ENCODE results near the gene LRMDA.

LRMDA gene

DNA sequence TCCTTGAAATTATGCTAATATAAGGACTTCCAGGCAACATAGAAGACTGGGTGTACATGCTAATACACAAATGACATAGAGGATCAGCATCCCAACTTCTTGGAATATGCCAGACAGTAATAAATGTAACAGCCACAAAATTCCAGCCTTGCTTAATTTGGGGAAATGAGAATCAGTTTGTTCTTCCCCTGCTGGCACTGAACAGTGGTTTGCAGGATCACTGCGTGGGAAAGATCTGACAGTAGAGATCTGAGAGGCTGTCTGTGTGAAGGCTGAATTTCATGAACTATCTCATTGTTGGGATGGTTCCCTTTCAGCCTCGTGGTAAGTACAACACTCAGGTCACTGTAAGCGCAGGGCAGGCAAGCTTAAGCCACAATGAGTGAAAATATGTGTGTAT is 1078.0 kb downstream of the LRMDA start:
- H4K20me1 ChIP-seq (ENCODE audit: insufficient read depth, low read length), result no peaks in the 10 kb centered on the region
- H3K4me1 ChIP-seq (ENCODE audit: insufficient read depth, low read length), result no peaks in the 10 kb centered on the region
- ATAC-seq (ENCODE audit: insufficient read depth, low read depth) (no peak), DNase-seq (no peak)
- no peak overlapping the region for H3K4me2 ChIP-seq (ENCODE audit: insufficient read depth, low read length)
- no peak overlapping the region for H3K9ac ChIP-seq (ENCODE audit: low read depth, low read length)
- TF ChIP-seq, protein P1, sequence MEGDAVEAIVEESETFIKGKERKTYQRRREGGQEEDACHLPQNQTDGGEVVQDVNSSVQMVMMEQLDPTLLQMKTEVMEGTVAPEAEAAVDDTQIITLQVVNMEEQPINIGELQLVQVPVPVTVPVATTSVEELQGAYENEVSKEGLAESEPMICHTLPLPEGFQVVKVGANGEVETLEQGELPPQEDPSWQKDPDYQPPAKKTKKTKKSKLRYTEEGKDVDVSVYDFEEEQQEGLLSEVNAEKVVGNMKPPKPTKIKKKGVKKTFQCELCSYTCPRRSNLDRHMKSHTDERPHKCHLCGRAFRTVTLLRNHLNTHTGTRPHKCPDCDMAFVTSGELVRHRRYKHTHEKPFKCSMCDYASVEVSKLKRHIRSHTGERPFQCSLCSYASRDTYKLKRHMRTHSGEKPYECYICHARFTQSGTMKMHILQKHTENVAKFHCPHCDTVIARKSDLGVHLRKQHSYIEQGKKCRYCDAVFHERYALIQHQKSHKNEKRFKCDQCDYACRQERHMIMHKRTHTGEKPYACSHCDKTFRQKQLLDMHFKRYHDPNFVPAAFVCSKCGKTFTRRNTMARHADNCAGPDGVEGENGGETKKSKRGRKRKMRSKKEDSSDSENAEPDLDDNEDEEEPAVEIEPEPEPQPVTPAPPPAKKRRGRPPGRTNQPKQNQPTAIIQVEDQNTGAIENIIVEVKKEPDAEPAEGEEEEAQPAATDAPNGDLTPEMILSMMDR (IDR thresholded peaks at IDR 0.05; ENCODE audit: borderline replicate concordance, extremely low read depth, low read length, poor library complexity, severe bottlenecking), result no peak
- TF ChIP-seq EZH2 (IDR thresholded peaks at IDR 0.05; ENCODE audit: borderline replicate concordance, low read depth, low read length, severe bottlenecking), result no peak
- no peaks in the 10 kb centered on the region for H3K79me2 ChIP-seq (ENCODE audit: insufficient read depth, low read length)
- no peaks in the 10 kb centered on the region for H3K9me3 ChIP-seq (ENCODE audit: insufficient read depth, low read length, severe bottlenecking)
- H3K27ac ChIP-seq (ENCODE audit: low read length), result no peak overlapping the region
- no peak overlapping the region for H3K4me3 ChIP-seq (ENCODE audit: low read depth in 1 of 2, low read length in 2 of 2)
- H3K27me3 ChIP-seq (ENCODE audit: insufficient read depth, low read length, poor library complexity), result no peaks in the 10 kb centered on the region
- H3K36me3 ChIP-seq (ENCODE audit: insufficient read depth, low read length), result no peaks in the 10 kb centered on the region
- H2AFZ ChIP-seq (ENCODE audit: low read depth, low read length), result no peak overlapping the region

DNA sequence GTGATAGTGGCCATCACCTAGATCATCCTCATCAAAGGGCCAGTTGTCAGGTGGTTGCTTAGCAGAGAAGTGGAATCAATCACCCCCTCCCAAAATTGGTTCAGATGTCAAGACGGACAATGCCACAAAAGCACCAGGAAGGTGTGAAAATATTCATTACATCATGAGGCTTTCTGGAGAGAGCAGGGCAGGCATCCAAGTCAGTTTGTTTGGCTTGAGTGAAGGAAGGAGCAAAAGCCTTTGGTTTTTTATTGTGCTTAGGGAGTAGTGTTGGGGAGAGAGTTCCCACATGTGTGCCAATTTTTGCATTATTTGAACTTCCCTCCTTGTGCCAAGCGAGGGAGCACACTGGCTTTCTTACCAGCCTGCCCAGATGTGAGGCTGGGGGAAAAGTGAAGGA is 1082.9 kb downstream of the LRMDA start:
- H3K9me3 ChIP-seq (ENCODE audit: insufficient read depth, low read length, severe bottlenecking), result no peaks in the 10 kb centered on the region
- ATAC-seq (ENCODE audit: insufficient read depth, low read depth) (no peak), DNase-seq (no peak)
- H3K4me1 ChIP-seq (ENCODE audit: insufficient read depth, low read length), result no peaks in the 10 kb centered on the region
- H3K9ac ChIP-seq (ENCODE audit: low read depth, low read length), result no peak overlapping the region
- no peaks in the 10 kb centered on the region for H3K36me3 ChIP-seq (ENCODE audit: insufficient read depth, low read length)
- no peaks in the 10 kb centered on the region for H3K79me2 ChIP-seq (ENCODE audit: insufficient read depth, low read length)
- H4K20me1 ChIP-seq (ENCODE audit: insufficient read depth, low read length), result no peaks in the 10 kb centered on the region
- no peaks in the 10 kb centered on the region for H3K27me3 ChIP-seq (ENCODE audit: insufficient read depth, low read length, poor library complexity)
- no peak overlapping the region for H3K27ac ChIP-seq (ENCODE audit: low read length)
- H3K4me2 ChIP-seq (ENCODE audit: insufficient read depth, low read length), result no peak overlapping the region
- TF ChIP-seq EZH2 (IDR thresholded peaks at IDR 0.05; ENCODE audit: borderline replicate concordance, low read depth, low read length, severe bottlenecking), result no peak
- TF ChIP-seq, protein P1 (IDR thresholded peaks at IDR 0.05; ENCODE audit: borderline replicate concordance, extremely low read depth, low read length, poor library complexity, severe bottlenecking), result no peak
- H3K4me3 ChIP-seq (ENCODE audit: low read depth in 1 of 2, low read length in 2 of 2), result no peak overlapping the region
- H2AFZ ChIP-seq (ENCODE audit: low read depth, low read length), result no peak overlapping the region

GRCh38 chr10:76514869-76515268 is 1083.4 kb downstream of the LRMDA start:
- no peak for ATAC-seq (ENCODE audit: insufficient read depth, low read depth)
- no peaks in the 10 kb centered on the region for H3K27me3 ChIP-seq (ENCODE audit: insufficient read depth, low read length, poor library complexity)
- no peak for TF ChIP-seq EZH2 (IDR thresholded peaks at IDR 0.05; ENCODE audit: borderline replicate concordance, low read depth, low read length, severe bottlenecking)
- TF ChIP-seq, protein P1 (IDR thresholded peaks at IDR 0.05; ENCODE audit: borderline replicate concordance, extremely low read depth, low read length, poor library complexity, severe bottlenecking), result no peak

DNA sequence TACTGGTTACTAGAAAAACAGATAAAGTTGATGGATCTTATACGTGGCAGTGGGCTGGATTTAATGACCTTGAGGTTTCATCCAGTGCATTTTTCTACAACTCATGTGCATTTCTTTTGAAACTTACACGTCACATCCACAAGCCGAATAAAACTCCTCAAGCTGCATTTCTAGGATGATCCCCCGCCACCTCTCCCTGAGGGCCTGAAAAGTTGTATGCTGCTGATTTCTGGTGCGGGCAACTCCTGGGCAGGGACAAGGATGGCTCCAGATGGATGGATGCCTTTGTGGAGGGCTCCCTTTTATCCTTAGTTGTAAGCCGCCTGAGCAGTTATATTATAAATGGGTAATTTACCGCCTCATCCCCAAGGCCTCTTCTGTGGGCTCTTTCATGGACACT is 1091.1 kb downstream of the LRMDA start:
- Histone ChIP-seq H4K20me1 (ENCODE audit: insufficient read depth, low read length) (no peaks in the 10 kb centered on the region), H3K27me3 (ENCODE audit: insufficient read depth, low read length, poor library complexity) (no peaks in the 10 kb centered on the region), H3K4me3 (ENCODE audit: low read depth in 1 of 2, low read length in 2 of 2) (no peak overlapping the region), H3K36me3 (ENCODE audit: insufficient read depth, low read length) (no peaks in the 10 kb centered on the region), H3K4me1 (ENCODE audit: insufficient read depth, low read length) (no peaks in the 10 kb centered on the region), H3K9me3 (ENCODE audit: insufficient read depth, low read length, severe bottlenecking) (no peaks in the 10 kb centered on the region), H3K79me2 (ENCODE audit: insufficient read depth, low read length) (no peaks in the 10 kb centered on the region), H3K9ac (ENCODE audit: low read depth, low read length) (no peak overlapping the region), H3K27ac (ENCODE audit: low read length) (no peak overlapping the region), H3K4me2 (ENCODE audit: insufficient read depth, low read length) (no peak overlapping the region), H2AFZ (ENCODE audit: low read depth, low read length) (no peak overlapping the region)
- DNase-seq (no peak), ATAC-seq (ENCODE audit: insufficient read depth, low read depth) (no peak)
- TF ChIP-seq, protein P1 (IDR thresholded peaks at IDR 0.05; ENCODE audit: borderline replicate concordance, extremely low read depth, low read length, poor library complexity, severe bottlenecking), result no peak
- TF ChIP-seq EZH2 (IDR thresholded peaks at IDR 0.05; ENCODE audit: borderline replicate concordance, low read depth, low read length, severe bottlenecking), result no peak

More at GRCh38 chr10:76514869-76515268, 1083.4 kb downstream of the LRMDA start:
- no peak for DNase-seq
- H3K9ac ChIP-seq (ENCODE audit: low read depth, low read length), result no peak overlapping the region
- no peaks in the 10 kb centered on the region for H4K20me1 ChIP-seq (ENCODE audit: insufficient read depth, low read length)
- H3K4me1 ChIP-seq (ENCODE audit: insufficient read depth, low read length), result no peaks in the 10 kb centered on the region
- no peak overlapping the region for H3K27ac ChIP-seq (ENCODE audit: low read length)
- no peak overlapping the region for H3K4me2 ChIP-seq (ENCODE audit: insufficient read depth, low read length)
- H3K79me2 ChIP-seq (ENCODE audit: insufficient read depth, low read length), result no peaks in the 10 kb centered on the region
- no peaks in the 10 kb centered on the region for H3K36me3 ChIP-seq (ENCODE audit: insufficient read depth, low read length)
- no peak overlapping the region for H2AFZ ChIP-seq (ENCODE audit: low read depth, low read length)
- no peak overlapping the region for H3K4me3 ChIP-seq (ENCODE audit: low read depth in 1 of 2, low read length in 2 of 2)
- no peaks in the 10 kb centered on the region for H3K9me3 ChIP-seq (ENCODE audit: insufficient read depth, low read length, severe bottlenecking)

All from DND-41 (cell line).